GM12864 (cell line): Measurements from ENCODE around the gene C11orf21.

Experiments used
- DNase-seq: peaks from one replicate; pipeline ENCODE4 v3.0.0-alpha.2; 2011; ENCODE audit warnings: low read depth
- H3K4me3 ChIP-seq: 2 replicates; pipeline ENCODE4 v1.5.1; 2011; ENCODE audit warnings: mild to moderate bottlenecking, low read depth, low read length, control low read depth
- TF ChIP-seq, protein P1 (sequence below): IDR thresholded peaks from 2 replicates; pipeline ENCODE4 v1.5.1; 2011; ENCODE audit warnings: low read depth, mild to moderate bottlenecking, moderate library complexity, low read length, control low read depth, inconsistent platforms; ENCODE audit errors: missing control alignments

The C11orf21 gene

DNA sequence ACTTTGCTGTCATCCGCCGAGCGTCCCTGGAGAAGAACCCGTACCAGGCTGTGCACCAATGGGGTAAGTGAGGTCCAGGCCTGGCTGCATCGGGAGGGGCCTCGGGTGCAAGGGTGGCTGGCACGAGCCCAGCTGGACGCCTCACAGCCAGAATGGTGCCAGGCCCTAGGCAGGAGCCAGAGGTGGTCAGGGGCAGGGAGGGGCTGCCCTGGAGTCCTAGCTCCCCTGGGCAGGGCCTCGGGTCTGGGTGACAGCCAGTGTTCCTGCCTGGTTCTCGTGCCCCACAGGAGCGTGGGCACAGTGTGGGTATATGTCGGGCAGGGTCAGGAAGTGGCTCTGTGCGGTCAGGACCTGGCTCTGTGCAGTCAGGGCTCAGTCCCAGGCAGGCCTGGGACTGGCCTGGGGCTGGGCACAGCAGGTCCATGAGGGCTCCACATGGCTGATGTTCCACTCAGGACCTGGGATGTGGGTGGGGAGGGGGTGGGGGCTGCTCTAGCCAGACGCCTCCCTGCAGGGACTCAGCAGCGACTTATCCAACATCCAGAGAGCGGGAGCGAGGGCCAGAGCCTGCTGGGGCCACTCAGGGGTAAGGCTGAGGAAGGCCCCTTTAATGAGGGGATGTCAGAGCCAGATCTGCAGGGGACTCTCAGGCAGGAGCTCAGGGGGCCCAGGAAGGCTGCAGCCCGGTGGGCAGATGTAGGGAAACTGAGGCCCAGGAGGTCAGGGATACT, 1.3 kb upstream of the C11orf21 start:
- TF ChIP-seq, protein P1, sequence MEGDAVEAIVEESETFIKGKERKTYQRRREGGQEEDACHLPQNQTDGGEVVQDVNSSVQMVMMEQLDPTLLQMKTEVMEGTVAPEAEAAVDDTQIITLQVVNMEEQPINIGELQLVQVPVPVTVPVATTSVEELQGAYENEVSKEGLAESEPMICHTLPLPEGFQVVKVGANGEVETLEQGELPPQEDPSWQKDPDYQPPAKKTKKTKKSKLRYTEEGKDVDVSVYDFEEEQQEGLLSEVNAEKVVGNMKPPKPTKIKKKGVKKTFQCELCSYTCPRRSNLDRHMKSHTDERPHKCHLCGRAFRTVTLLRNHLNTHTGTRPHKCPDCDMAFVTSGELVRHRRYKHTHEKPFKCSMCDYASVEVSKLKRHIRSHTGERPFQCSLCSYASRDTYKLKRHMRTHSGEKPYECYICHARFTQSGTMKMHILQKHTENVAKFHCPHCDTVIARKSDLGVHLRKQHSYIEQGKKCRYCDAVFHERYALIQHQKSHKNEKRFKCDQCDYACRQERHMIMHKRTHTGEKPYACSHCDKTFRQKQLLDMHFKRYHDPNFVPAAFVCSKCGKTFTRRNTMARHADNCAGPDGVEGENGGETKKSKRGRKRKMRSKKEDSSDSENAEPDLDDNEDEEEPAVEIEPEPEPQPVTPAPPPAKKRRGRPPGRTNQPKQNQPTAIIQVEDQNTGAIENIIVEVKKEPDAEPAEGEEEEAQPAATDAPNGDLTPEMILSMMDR, result no peak
- no peak overlapping the region for H3K4me3 ChIP-seq
- DNase-seq, result no peak

DNA sequence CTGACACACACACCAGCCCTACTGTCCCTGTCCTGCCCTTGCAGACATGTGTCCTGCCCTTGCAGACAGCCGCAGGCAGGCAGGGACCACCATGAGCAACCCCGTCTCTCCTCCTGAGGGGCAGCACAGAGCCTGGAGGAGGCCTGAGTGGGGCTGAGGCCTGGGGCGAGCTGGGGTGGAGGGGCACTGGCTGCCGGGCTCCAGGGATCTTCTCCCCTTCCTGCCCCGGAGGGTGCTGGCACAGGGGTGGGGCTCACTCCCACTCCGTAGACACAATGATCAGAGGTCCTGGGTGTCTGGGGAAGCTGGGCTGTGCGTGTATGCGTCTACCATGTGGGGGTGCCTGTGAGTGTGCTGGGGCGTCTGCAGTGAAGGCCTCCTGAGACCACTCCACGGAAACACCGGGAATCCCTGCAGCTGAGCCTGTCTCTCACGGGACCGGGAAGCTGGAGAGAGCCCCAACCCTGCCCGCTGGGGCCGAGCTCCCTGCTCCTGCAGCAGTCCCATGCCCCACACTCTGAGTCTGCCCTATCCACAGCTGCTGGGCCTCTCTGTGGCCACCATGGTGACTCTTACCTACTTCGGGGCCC, 683 bp upstream of the C11orf21 start:
- TF ChIP-seq, protein P1, result no peak
- DNase-seq, result no peak
- no peak overlapping the region for H3K4me3 ChIP-seq

DNA sequence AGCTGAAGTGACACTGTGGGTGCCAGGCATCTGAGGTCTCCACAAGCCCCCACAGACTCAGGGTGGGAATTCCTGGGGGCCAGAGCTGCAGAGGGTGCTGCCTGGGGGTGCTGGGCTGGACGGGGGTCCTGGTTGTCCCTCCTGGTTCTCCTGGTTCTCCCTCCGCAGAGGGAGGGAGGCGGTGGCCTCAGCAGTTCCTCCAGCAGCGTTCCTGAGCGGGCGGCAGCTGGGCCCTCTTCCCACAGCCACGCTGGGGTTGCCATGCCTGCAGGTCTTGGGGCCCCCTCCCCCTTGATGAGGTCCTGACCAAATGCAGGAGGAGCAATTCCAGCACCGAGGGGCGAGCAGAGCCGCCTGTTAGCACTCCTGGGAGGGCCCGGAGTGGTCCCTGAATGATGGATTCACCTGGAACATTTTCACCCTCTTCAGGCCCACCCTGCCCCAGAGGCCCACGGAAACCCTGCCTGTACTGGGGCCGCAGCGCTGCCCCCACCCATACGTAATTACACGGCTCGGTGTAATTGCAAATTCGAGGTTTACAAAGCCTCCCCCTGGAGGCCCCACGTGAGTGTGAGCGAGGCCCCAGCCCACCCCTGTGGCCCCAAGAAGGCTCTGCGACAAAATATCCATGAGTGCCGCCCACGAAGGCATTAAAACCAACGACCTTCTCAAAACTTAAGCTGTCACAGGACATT, 635 bp downstream of the C11orf21 start:
- no peak for DNase-seq
- H3K4me3 ChIP-seq, result no peak overlapping the region; the same call in 1 of the 2 replicates
- TF ChIP-seq, protein P1, result no peak

DNA sequence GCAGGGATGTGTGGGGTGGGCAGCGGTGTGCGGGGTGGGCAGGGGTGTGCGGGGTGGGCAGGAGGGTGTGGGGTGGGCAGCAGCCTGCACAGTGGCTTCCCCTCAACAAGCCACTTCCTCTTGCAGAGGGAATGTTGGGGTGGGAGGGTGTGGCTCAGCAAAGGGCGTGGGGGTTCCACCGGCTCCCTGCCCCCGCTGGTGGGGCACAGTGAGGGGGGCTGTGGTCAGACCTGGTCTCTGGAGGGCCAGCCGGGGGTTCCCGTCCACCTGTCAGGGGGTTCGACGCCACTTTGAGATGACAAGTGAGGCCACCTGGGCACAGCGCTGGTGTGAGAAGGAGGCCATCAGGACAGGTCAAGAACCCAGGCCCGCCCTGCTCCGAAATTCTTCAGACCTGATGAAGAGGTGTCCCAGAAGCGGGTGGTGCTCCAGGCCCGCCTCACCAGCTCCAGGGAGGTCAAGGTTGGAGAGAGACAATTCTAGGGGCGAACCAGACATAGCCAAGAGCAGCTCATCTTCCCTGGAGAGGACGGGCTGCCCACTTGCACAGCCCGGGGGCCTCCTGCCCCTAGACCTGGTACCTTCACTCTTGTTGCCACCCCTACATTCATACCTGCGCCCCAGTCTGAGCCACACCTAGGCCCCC, 1.3 kb downstream of the C11orf21 start:
- no peak overlapping the region for H3K4me3 ChIP-seq
- DNase-seq, result no peak
- TF ChIP-seq, protein P1, result no peak

DNA sequence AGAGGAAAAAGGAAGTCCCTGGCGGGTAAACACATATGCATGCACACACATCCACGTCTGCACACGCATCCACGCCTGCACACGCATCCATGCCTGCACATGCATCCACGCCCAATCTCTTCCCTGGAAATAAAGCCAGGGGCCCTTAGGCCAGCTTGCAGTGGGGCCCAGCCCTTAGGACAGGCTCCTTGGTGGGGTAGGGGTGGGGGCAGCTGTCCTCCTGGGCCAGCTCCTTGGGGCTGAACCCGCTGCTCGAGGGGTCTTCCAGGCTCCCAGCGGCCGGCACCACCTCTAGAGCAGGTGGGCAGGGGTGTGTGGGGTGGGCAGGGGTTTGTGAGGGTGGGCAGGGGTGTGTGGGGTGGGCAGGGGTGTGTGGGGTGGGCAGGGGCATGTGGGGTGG, 1.9 kb downstream of the C11orf21 start:
- DNase-seq, result no peak
- H3K4me3 ChIP-seq, result no peak overlapping the region
- TF ChIP-seq, protein P1, result no peak

DNA sequence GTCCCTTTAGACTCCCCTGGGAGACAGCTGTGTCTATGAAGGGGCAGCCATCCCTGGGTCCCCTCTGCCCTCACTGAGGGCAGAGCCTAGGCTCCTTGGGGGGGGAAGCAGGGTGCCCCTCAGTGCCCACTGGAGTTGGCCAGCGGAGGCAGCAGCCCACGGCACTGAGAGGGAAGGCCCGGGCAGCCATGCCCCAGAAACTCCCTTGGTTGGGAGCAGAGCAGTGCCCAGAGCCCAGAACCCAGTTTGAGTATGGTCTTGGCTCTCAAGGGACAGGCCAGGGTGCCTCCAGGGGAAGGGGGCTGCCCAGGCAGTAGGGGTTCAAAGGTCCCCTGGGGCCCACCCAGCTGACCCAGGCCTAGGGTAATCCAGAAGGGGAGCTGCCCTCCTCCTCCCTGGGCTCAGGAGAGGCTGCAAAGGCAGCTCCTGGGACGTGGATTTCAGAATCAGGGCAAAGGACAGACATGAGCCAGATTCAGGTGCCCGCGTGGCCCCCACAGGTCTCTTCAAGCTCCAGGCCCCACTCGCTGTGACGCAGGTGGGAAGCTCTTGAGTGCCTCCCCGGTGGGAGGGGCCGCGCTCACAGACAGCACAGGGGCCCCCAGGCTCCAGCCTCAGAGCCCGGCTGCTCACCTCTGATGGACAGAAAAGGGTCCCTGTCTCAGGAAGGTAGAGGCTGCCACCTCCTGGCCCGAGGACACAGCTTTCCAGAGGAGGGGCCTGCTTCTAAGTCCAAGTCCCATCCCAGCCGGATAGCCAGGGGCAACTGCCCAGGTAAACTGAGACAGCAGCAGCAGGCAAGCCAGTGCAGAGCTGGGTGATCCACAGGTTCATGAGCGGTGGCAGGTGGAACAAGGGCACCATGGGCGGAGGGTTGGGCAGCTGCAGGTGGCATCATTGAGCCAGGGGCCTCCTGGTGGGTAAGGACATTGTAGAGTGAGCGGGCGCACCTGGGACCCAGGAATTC, 2.6 kb downstream of the C11orf21 start:
- H3K4me3 ChIP-seq, result no peak overlapping the region
- TF ChIP-seq, protein P1, result peak; percentile 23
- DNase-seq, result no peak
